ENCODE results near the gene PDE8B. TPM values are rescaled to one million over a fixed set of nuclear protein-coding genes. Genes with fewer than 3 reads are reported as not detected.

The PDE8B gene
- total RNA-seq, 4 donors from 2014 or later: 1.1 to 3.9 (median 1.5) TPM

GRCh38 chr5:77390221-77390620 lies 179.7 kb downstream of the PDE8B start:
- Histone ChIP-seq H3K4me1 (no peaks in the 10 kb centered on the region), H3K36me3 (no peaks in the 10 kb centered on the region), H3K27ac (no peak overlapping the region), H3K27me3 (no peaks in the 10 kb centered on the region), H3K9me3 (no peaks in the 10 kb centered on the region), H3K4me3 (no peak overlapping the region)
- no peak for TF ChIP-seq POLR2A (IDR thresholded peaks at IDR 0.05)
- TF ChIP-seq EP300 (IDR thresholded peaks at IDR 0.05): no peak
- TF ChIP-seq CTCF (IDR thresholded peaks at IDR 0.05): no peak
- no peak for TF ChIP-seq POLR2AphosphoS5 (IDR thresholded peaks at IDR 0.05)
- WGBS: 91% methylated on average over 3 of the region's 3 CpGs
- no peak for DNase-seq (ENCODE audit: low spot score in 2 of 2)

- no peaks in the 10 kb centered on the region for H3K27me3 ChIP-seq
- no peaks in the 10 kb centered on the region for H3K9me3 ChIP-seq
- TF ChIP-seq POLR2AphosphoS5 (IDR thresholded peaks at IDR 0.05) (no peak), POLR2A (IDR thresholded peaks at IDR 0.05) (no peak), CTCF (IDR thresholded peaks at IDR 0.05) (no peak), EP300 (IDR thresholded peaks at IDR 0.05) (no peak)
Measured at GRCh38 chr5:77390795-77391194, 180.3 kb downstream of the PDE8B start.

GRCh38 chr5:77391240-77391765 lies 180.8 kb downstream of the PDE8B start:
- no peak for DNase-seq (ENCODE audit: low spot score in 2 of 2)
- 87% methylated on average over 10 of the region's 10 CpGs for WGBS
- Histone ChIP-seq H3K27me3 (no peaks in the 10 kb centered on the region), H3K9me3 (no peaks in the 10 kb centered on the region), H3K27ac (no peak overlapping the region), H3K4me3 (no peak overlapping the region), H3K4me1 (no peaks in the 10 kb centered on the region), H3K36me3 (no peaks in the 10 kb centered on the region)
- no peak for TF ChIP-seq EP300 (IDR thresholded peaks at IDR 0.05)
- no peak for TF ChIP-seq POLR2AphosphoS5 (IDR thresholded peaks at IDR 0.05)
- no peak for TF ChIP-seq CTCF (IDR thresholded peaks at IDR 0.05)

More at GRCh38 chr5:77390795-77391194, 180.3 kb downstream of the PDE8B start:
- no peaks in the 10 kb centered on the region for H3K36me3 ChIP-seq
- no peak overlapping the region for H3K27ac ChIP-seq
- DNase-seq (ENCODE audit: low spot score in 2 of 2): no peak
- H3K4me3 ChIP-seq: no peak overlapping the region
- WGBS: 73% methylated on average over 2 of the region's 2 CpGs
- no peaks in the 10 kb centered on the region for H3K4me1 ChIP-seq

- TF ChIP-seq EP300 (IDR thresholded peaks at IDR 0.05) (no peak), POLR2AphosphoS5 (IDR thresholded peaks at IDR 0.05) (no peak), POLR2A (IDR thresholded peaks at IDR 0.05) (no peak), CTCF (IDR thresholded peaks at IDR 0.05) (no peak)
- no peak for DNase-seq (ENCODE audit: low spot score in 2 of 2)
- Histone ChIP-seq H3K27ac (no peak overlapping the region), H3K27me3 (no peaks in the 10 kb centered on the region), H3K4me3 (no peak overlapping the region), H3K36me3 (no peaks in the 10 kb centered on the region), H3K4me1 (no peaks in the 10 kb centered on the region), H3K9me3 (no peaks in the 10 kb centered on the region)
- 80% methylated on average over 3 of the region's 3 CpGs for WGBS
Measured at GRCh38 chr5:77394064-77394715, 183.7 kb downstream of the PDE8B start.

- TF ChIP-seq POLR2A (IDR thresholded peaks at IDR 0.05) (no peak), POLR2AphosphoS5 (IDR thresholded peaks at IDR 0.05) (no peak), EP300 (IDR thresholded peaks at IDR 0.05) (no peak)
- no peaks in the 10 kb centered on the region for H3K27me3 ChIP-seq
- no peak for DNase-seq (ENCODE audit: low spot score in 2 of 2)
- H3K36me3 ChIP-seq: no peaks in the 10 kb centered on the region
- 92% methylated on average over 1 of the region's 1 CpG for WGBS
- no peaks in the 10 kb centered on the region for H3K4me1 ChIP-seq
- no peak overlapping the region for H3K27ac ChIP-seq
- no peaks in the 10 kb centered on the region for H3K9me3 ChIP-seq
- no peak overlapping the region for H3K4me3 ChIP-seq
Measured at GRCh38 chr5:77396017-77396416, 185.5 kb downstream of the PDE8B start.

Measured in suprapubic skin (tissue), 4 donors.